ENCODE results near the gene SLC8A2.

Gene SLC8A2

DNA sequence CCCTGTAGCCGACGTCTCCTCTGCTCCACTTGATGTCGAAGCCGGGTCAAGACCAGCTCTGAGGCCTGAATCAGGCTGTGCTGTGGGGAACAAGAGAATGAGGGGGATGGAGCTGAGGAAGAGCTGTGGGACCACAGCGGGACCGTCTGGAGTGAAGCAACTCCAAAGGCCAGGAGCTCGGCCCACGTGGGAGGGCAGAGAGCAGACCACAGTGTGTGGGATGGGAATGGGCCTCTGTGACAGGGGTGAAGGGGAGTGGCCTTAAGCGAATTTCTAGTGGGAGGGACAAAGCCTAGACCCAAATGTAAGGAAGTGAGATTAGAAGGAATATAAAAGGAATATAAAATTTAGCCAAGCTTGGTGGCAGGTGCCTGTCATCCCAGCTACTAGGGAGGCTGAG is 3.8 kb upstream of the SLC8A2 start:
- no peak overlapping the region for H3K27ac ChIP-seq (ENCODE audit: low read depth, low read length)
- 0 out of 2 replicates have a peak, but pooled peaks cover 3% of the 10 kb centered on the region for H3K4me1 ChIP-seq (ENCODE audit: control insufficient read depth, low read length)
- no peaks in the 10 kb centered on the region for H3K9me3 ChIP-seq (ENCODE audit: control insufficient read depth, insufficient read depth, low read length)
- no peaks in the 10 kb centered on the region for H3K79me2 ChIP-seq (ENCODE audit: control insufficient read depth, low read length)
- H3K27me3 ChIP-seq (ENCODE audit: control insufficient read depth, low read length), result peaks cover 12% of the 10 kb centered on the region
- H4K20me1 ChIP-seq (ENCODE audit: control insufficient read depth, insufficient read depth, low read depth, low read length), result no peaks in the 10 kb centered on the region
- H3K4me3 ChIP-seq (ENCODE audit: low read length), result no peak overlapping the region
- TF ChIP-seq EZH2phosphoT487 (IDR thresholded peaks at IDR 0.05; ENCODE audit: borderline replicate concordance, low read length) (no peak), CTCF (IDR thresholded peaks at IDR 0.05; ENCODE audit: low read depth, low read length, poor library complexity, severe bottlenecking) (no peak)
- no peaks in the 10 kb centered on the region for H3F3A ChIP-seq (ENCODE audit: control insufficient read depth, insufficient read depth)
- H3K4me2 ChIP-seq (ENCODE audit: low read length), result no peak overlapping the region
- H3K9me2 ChIP-seq (replicated peaks; ENCODE audit: control insufficient read depth, low read length), result no peaks in the 10 kb centered on the region
- H3K36me3 ChIP-seq (ENCODE audit: control insufficient read depth, low read length), result no peaks in the 10 kb centered on the region

GRCh38 chr19:47473336-47473735 is 1.6 kb upstream of the SLC8A2 start:
- H3K36me3 ChIP-seq (ENCODE audit: control insufficient read depth, low read length), result no peaks in the 10 kb centered on the region
- H3K4me3 ChIP-seq (ENCODE audit: low read length), result no peak overlapping the region
- 0 out of 2 replicates have a peak, but pooled peaks cover 3% of the 10 kb centered on the region for H3K4me1 ChIP-seq (ENCODE audit: control insufficient read depth, low read length)
- H3K4me2 ChIP-seq (ENCODE audit: low read length), result no peak overlapping the region
- H3K9me2 ChIP-seq (replicated peaks; ENCODE audit: control insufficient read depth, low read length), result no peaks in the 10 kb centered on the region
- no peaks in the 10 kb centered on the region for H3K79me2 ChIP-seq (ENCODE audit: control insufficient read depth, low read length)
- peaks cover 31% of the 10 kb centered on the region for H3K27me3 ChIP-seq (ENCODE audit: control insufficient read depth, low read length)
- no peak overlapping the region for H3K27ac ChIP-seq (ENCODE audit: low read depth, low read length)
- no peaks in the 10 kb centered on the region for H3K9me3 ChIP-seq (ENCODE audit: control insufficient read depth, insufficient read depth, low read length)
- no peak for TF ChIP-seq CTCF (IDR thresholded peaks at IDR 0.05; ENCODE audit: low read depth, low read length, poor library complexity, severe bottlenecking)
- H4K20me1 ChIP-seq (ENCODE audit: control insufficient read depth, insufficient read depth, low read depth, low read length), result no peaks in the 10 kb centered on the region
- H3F3A ChIP-seq (ENCODE audit: control insufficient read depth, insufficient read depth), result no peaks in the 10 kb centered on the region

DNA sequence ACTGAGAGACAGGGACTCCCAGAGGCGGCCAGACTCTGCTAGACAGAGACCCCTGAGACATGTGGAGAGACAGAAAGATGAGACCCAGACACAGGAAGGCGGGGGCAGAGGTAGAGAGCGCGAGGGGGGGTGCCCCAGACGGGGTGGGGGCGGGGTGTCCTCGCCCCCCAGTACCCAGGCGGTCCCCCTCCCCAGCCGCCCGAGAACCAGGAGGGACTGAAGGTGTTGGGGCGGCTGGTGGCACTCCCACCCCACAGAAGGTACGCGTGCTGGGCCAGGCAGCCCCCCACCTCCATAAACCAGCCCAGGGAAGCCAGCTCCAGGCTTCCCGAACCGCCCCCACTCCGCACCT is 336 bp downstream of the SLC8A2 start:
- no peaks in the 10 kb centered on the region for H4K20me1 ChIP-seq (ENCODE audit: control insufficient read depth, insufficient read depth, low read depth, low read length)
- no peak overlapping the region for H3K4me3 ChIP-seq (ENCODE audit: low read length)
- no peak for TF ChIP-seq EZH2phosphoT487 (IDR thresholded peaks at IDR 0.05; ENCODE audit: borderline replicate concordance, low read length)
- TF ChIP-seq CTCF (IDR thresholded peaks at IDR 0.05; ENCODE audit: low read depth, low read length, poor library complexity, severe bottlenecking), result no peak
- peak overlapping the region; percentile 17; the same call in 1 of the 2 replicates for H3K4me2 ChIP-seq (ENCODE audit: low read length)
- H3K9me3 ChIP-seq (ENCODE audit: control insufficient read depth, insufficient read depth, low read length), result no peaks in the 10 kb centered on the region
- H3K4me1 ChIP-seq (ENCODE audit: control insufficient read depth, low read length), result 0 out of 2 replicates have a peak, but pooled peaks cover 3% of the 10 kb centered on the region
- H3F3A ChIP-seq (ENCODE audit: control insufficient read depth, insufficient read depth), result no peaks in the 10 kb centered on the region
- no peaks in the 10 kb centered on the region for H3K36me3 ChIP-seq (ENCODE audit: control insufficient read depth, low read length)
- peaks cover 34% of the 10 kb centered on the region for H3K27me3 ChIP-seq (ENCODE audit: control insufficient read depth, low read length)
- no peaks in the 10 kb centered on the region for H3K79me2 ChIP-seq (ENCODE audit: control insufficient read depth, low read length)
- no peaks in the 10 kb centered on the region for H3K9me2 ChIP-seq (replicated peaks; ENCODE audit: control insufficient read depth, low read length)
- H3K27ac ChIP-seq (ENCODE audit: low read depth, low read length), result no peak overlapping the region
